Measurements from ENCODE around the gene LTBR.

LTBR gene

GRCh38 chr12:6347367-6348338 lies 36.3 kb upstream of the LTBR start:
- Histone ChIP-seq H3K9me3 (ENCODE audit: control insufficient read depth, insufficient read depth, low read length) (no peaks in the 10 kb centered on the region), H3K4me3 (ENCODE audit: low read length) (no peak overlapping the region), H3K27ac (ENCODE audit: low read length) (no peak overlapping the region), H3K27me3 (ENCODE audit: control insufficient read depth, insufficient read depth, low read length) (no peaks in the 10 kb centered on the region), H3K36me3 (ENCODE audit: control insufficient read depth, insufficient read depth, low read length) (peaks cover 5% of the 10 kb centered on the region; the same call in 1 of the 2 replicates), H3K4me1 (ENCODE audit: control insufficient read depth, insufficient read depth, low read length) (peaks cover 2% of the 10 kb centered on the region; the same call in 1 of the 2 replicates)
- no CpG with 5 or more reads among the region's 19 CpGs for WGBS (ENCODE audit: insufficient coverage, insufficient read length)
- DNase-seq (ENCODE audit: low read depth, low spot score): no peak

- H3K9me3 ChIP-seq (ENCODE audit: control insufficient read depth, insufficient read depth, low read length): no peaks in the 10 kb centered on the region
- no peak overlapping the region for H3K4me3 ChIP-seq (ENCODE audit: low read length)
- no CpG with 5 or more reads among the region's 5 CpGs for WGBS (ENCODE audit: insufficient coverage, insufficient read length)
- no peak overlapping the region for H3K27ac ChIP-seq (ENCODE audit: low read length)
- DNase-seq (ENCODE audit: low read depth, low spot score): no peak
- H3K27me3 ChIP-seq (ENCODE audit: control insufficient read depth, insufficient read depth, low read length): no peaks in the 10 kb centered on the region
- H3K36me3 ChIP-seq (ENCODE audit: control insufficient read depth, insufficient read depth, low read length): peaks cover 13% of the 10 kb centered on the region; the same call in 1 of the 2 replicates
- H3K4me1 ChIP-seq (ENCODE audit: control insufficient read depth, insufficient read depth, low read length): no peaks in the 10 kb centered on the region; the same call in 1 of the 2 replicates
Measured at GRCh38 chr12:6351622-6352021, 32.3 kb upstream of the LTBR start.

- WGBS (ENCODE audit: insufficient coverage, insufficient read length): no CpG with 5 or more reads among the region's 9 CpGs
- Histone ChIP-seq H3K27me3 (ENCODE audit: control insufficient read depth, insufficient read depth, low read length) (no peaks in the 10 kb centered on the region), H3K36me3 (ENCODE audit: control insufficient read depth, insufficient read depth, low read length) (peaks cover 11% of the 10 kb centered on the region; the same call in 1 of the 2 replicates), H3K4me3 (ENCODE audit: low read length) (no peak overlapping the region), H3K27ac (ENCODE audit: low read length) (no peak overlapping the region), H3K9me3 (ENCODE audit: control insufficient read depth, insufficient read depth, low read length) (no peaks in the 10 kb centered on the region), H3K4me1 (ENCODE audit: control insufficient read depth, insufficient read depth, low read length) (no peaks in the 10 kb centered on the region; the same call in 1 of the 2 replicates)
- DNase-seq (ENCODE audit: low read depth, low spot score): no peak
Measured at GRCh38 chr12:6352193-6353173, 31.5 kb upstream of the LTBR start.

- H3K9me3 ChIP-seq (ENCODE audit: control insufficient read depth, insufficient read depth, low read length): no peaks in the 10 kb centered on the region
- H3K27me3 ChIP-seq (ENCODE audit: control insufficient read depth, insufficient read depth, low read length): no peaks in the 10 kb centered on the region
- no CpG with 5 or more reads among the region's 10 CpGs for WGBS (ENCODE audit: insufficient coverage, insufficient read length)
- H3K36me3 ChIP-seq (ENCODE audit: control insufficient read depth, insufficient read depth, low read length): peaks cover 8% of the 10 kb centered on the region; the same call in 1 of the 2 replicates
- no peaks in the 10 kb centered on the region for H3K4me1 ChIP-seq (ENCODE audit: control insufficient read depth, insufficient read depth, low read length)
- no peak for DNase-seq (ENCODE audit: low read depth, low spot score)
- H3K27ac ChIP-seq (ENCODE audit: low read length): no peak overlapping the region
- H3K4me3 ChIP-seq (ENCODE audit: low read length): no peak overlapping the region
Measured at GRCh38 chr12:6354495-6355393, 29.2 kb upstream of the LTBR start.

GRCh38 chr12:6355491-6356373 lies 28.2 kb upstream of the LTBR start:
- Histone ChIP-seq H3K36me3 (ENCODE audit: control insufficient read depth, insufficient read depth, low read length) (peaks cover 8% of the 10 kb centered on the region; the same call in 1 of the 2 replicates), H3K27me3 (ENCODE audit: control insufficient read depth, insufficient read depth, low read length) (no peaks in the 10 kb centered on the region), H3K4me3 (ENCODE audit: low read length) (no peak overlapping the region), H3K27ac (ENCODE audit: low read length) (no peak overlapping the region), H3K4me1 (ENCODE audit: control insufficient read depth, insufficient read depth, low read length) (no peaks in the 10 kb centered on the region), H3K9me3 (ENCODE audit: control insufficient read depth, insufficient read depth, low read length) (no peaks in the 10 kb centered on the region)
- WGBS (ENCODE audit: insufficient coverage, insufficient read length): no CpG with 5 or more reads among the region's 8 CpGs
- DNase-seq (ENCODE audit: low read depth, low spot score): no peak

- Histone ChIP-seq H3K9me3 (ENCODE audit: control insufficient read depth, insufficient read depth, low read length) (no peaks in the 10 kb centered on the region), H3K4me3 (ENCODE audit: low read length) (no peak overlapping the region), H3K27ac (ENCODE audit: low read length) (no peak overlapping the region), H3K36me3 (ENCODE audit: control insufficient read depth, insufficient read depth, low read length) (peaks cover 11% of the 10 kb centered on the region; the same call in 1 of the 2 replicates), H3K4me1 (ENCODE audit: control insufficient read depth, insufficient read depth, low read length) (no peaks in the 10 kb centered on the region), H3K27me3 (ENCODE audit: control insufficient read depth, insufficient read depth, low read length) (no peaks in the 10 kb centered on the region)
- WGBS (ENCODE audit: insufficient coverage, insufficient read length): no CpG with 5 or more reads among the region's 5 CpGs
- no peak for DNase-seq (ENCODE audit: low read depth, low spot score)
Measured at GRCh38 chr12:6356374-6356820, 27.6 kb upstream of the LTBR start.

GRCh38 chr12:6358881-6359280 lies 25.1 kb upstream of the LTBR start:
- Histone ChIP-seq H3K36me3 (ENCODE audit: control insufficient read depth, insufficient read depth, low read length) (peaks cover 16% of the 10 kb centered on the region), H3K27me3 (ENCODE audit: control insufficient read depth, insufficient read depth, low read length) (no peaks in the 10 kb centered on the region), H3K4me3 (ENCODE audit: low read length) (no peak overlapping the region), H3K4me1 (ENCODE audit: control insufficient read depth, insufficient read depth, low read length) (peaks cover 1% of the 10 kb centered on the region; the same call in 1 of the 2 replicates), H3K9me3 (ENCODE audit: control insufficient read depth, insufficient read depth, low read length) (no peaks in the 10 kb centered on the region), H3K27ac (ENCODE audit: low read length) (no peak overlapping the region)
- no CpG with 5 or more reads among the region's 1 CpG for WGBS (ENCODE audit: insufficient coverage, insufficient read length)
- DNase-seq (ENCODE audit: low read depth, low spot score): no peak

- no peak overlapping the region for H3K4me3 ChIP-seq (ENCODE audit: low read length)
- peaks cover 2% of the 10 kb centered on the region; the same call in 1 of the 2 replicates for H3K4me1 ChIP-seq (ENCODE audit: control insufficient read depth, insufficient read depth, low read length)
- WGBS (ENCODE audit: insufficient coverage, insufficient read length): no CpG with 5 or more reads among the region's 7 CpGs
- peaks cover 10% of the 10 kb centered on the region for H3K36me3 ChIP-seq (ENCODE audit: control insufficient read depth, insufficient read depth, low read length)
- no peaks in the 10 kb centered on the region for H3K9me3 ChIP-seq (ENCODE audit: control insufficient read depth, insufficient read depth, low read length)
- H3K27me3 ChIP-seq (ENCODE audit: control insufficient read depth, insufficient read depth, low read length): no peaks in the 10 kb centered on the region
- DNase-seq (ENCODE audit: low read depth, low spot score): no peak
- H3K27ac ChIP-seq (ENCODE audit: low read length): no peak overlapping the region
Measured at GRCh38 chr12:6360080-6360571, 23.8 kb upstream of the LTBR start.
